ENCODE results near the gene KHDC4. TPM values are rescaled to one million over a fixed set of nuclear protein-coding genes. Genes with fewer than 3 reads are reported as not detected.
"Not testable (repeated sequence)": the region's sequence is repeated elsewhere in the genome, so short reads cannot be mapped to it uniquely, and the experiment has no call there.

Gene KHDC4
- total and polyA plus RNA-seq, 9 donors, result 24.5 to 38.0 (median 30.0) TPM

- no CpG with 5 or more reads among the region's 4 CpGs for WGBS (ENCODE audit: insufficient coverage)
- peaks cover 8% of the 10 kb centered on the region for H3K4me1 ChIP-seq (ENCODE audit: control insufficient read depth, insufficient read depth, low read length)
- H3K9me3 ChIP-seq (replicated peaks; ENCODE audit: control insufficient read depth, low read depth, low read length), result no peaks in the 10 kb centered on the region
- DNase-seq, result peak; percentile 59
- H3K4me3 ChIP-seq (ENCODE audit: low read length), result no peak overlapping the region
- H3K27me3 ChIP-seq (ENCODE audit: control insufficient read depth, insufficient read depth, low read length), result no peaks in the 10 kb centered on the region
- H3K36me3 ChIP-seq (ENCODE audit: control insufficient read depth, insufficient read depth, low read length), result peaks cover 52% of the 10 kb centered on the region
- H3K27ac ChIP-seq (ENCODE audit: low read length), result no peak overlapping the region
Observed at GRCh38 chr1:155909894-155910293, 24.3 kb downstream of the KHDC4 start.

GRCh38 chr1:155904261-155904660 lies 30.0 kb downstream of the KHDC4 start:
- no peaks in the 10 kb centered on the region for H3K9me3 ChIP-seq (replicated peaks; ENCODE audit: control insufficient read depth, low read depth, low read length)
- H3K27me3 ChIP-seq (ENCODE audit: control insufficient read depth, insufficient read depth, low read length), result no peaks in the 10 kb centered on the region
- no peak overlapping the region for H3K27ac ChIP-seq (ENCODE audit: low read length)
- no peak for DNase-seq
- H3K4me3 ChIP-seq (ENCODE audit: low read length), result no peak overlapping the region
- H3K4me1 ChIP-seq (ENCODE audit: control insufficient read depth, insufficient read depth, low read length), result no peaks in the 10 kb centered on the region
- H3K36me3 ChIP-seq (ENCODE audit: control insufficient read depth, insufficient read depth, low read length), result peaks cover 68% of the 10 kb centered on the region
- 96% methylated on average over 9 of the region's 12 CpGs for WGBS (ENCODE audit: insufficient coverage)

- Histone ChIP-seq H3K27ac (ENCODE audit: low read length) (no peak overlapping the region), H3K9me3 (replicated peaks; ENCODE audit: control insufficient read depth, low read depth, low read length) (no peaks in the 10 kb centered on the region), H3K4me1 (ENCODE audit: control insufficient read depth, insufficient read depth, low read length) (no peaks in the 10 kb centered on the region), H3K36me3 (ENCODE audit: control insufficient read depth, insufficient read depth, low read length) (peaks cover 52% of the 10 kb centered on the region), H3K4me3 (ENCODE audit: low read length) (no peak overlapping the region), H3K27me3 (ENCODE audit: control insufficient read depth, insufficient read depth, low read length) (no peaks in the 10 kb centered on the region)
- WGBS (ENCODE audit: insufficient coverage), result no CpG with 5 or more reads among the region's 4 CpGs
- DNase-seq, result no peak
Observed at GRCh38 chr1:155900161-155900560, 34.1 kb downstream of the KHDC4 start.

- 67% methylated on average over 1 of the region's 2 CpGs for whole genome bisulfite sequencing (ENCODE audit: insufficient coverage)
- Histone ChIP-seq H3K9me3 (replicated peaks; ENCODE audit: control insufficient read depth, low read depth, low read length) (no peaks in the 10 kb centered on the region), H3K27ac (ENCODE audit: low read length) (no peak overlapping the region), H3K4me1 (ENCODE audit: control insufficient read depth, insufficient read depth, low read length) (no peaks in the 10 kb centered on the region), H3K27me3 (ENCODE audit: control insufficient read depth, insufficient read depth, low read length) (no peaks in the 10 kb centered on the region), H3K4me3 (ENCODE audit: low read length) (no peak overlapping the region), H3K36me3 (ENCODE audit: control insufficient read depth, insufficient read depth, low read length) (peaks cover 48% of the 10 kb centered on the region)
- no peak for DNase-seq
Observed at GRCh38 chr1:155899683-155900082, 34.5 kb downstream of the KHDC4 start.

GRCh38 chr1:155898888-155899287 lies 35.3 kb downstream of the KHDC4 start:
- DNase-seq, result no peak
- Histone ChIP-seq H3K9me3 (replicated peaks; ENCODE audit: control insufficient read depth, low read depth, low read length) (no peaks in the 10 kb centered on the region), H3K4me3 (ENCODE audit: low read length) (no peak overlapping the region), H3K4me1 (ENCODE audit: control insufficient read depth, insufficient read depth, low read length) (no peaks in the 10 kb centered on the region), H3K27me3 (ENCODE audit: control insufficient read depth, insufficient read depth, low read length) (no peaks in the 10 kb centered on the region), H3K27ac (ENCODE audit: low read length) (no peak overlapping the region), H3K36me3 (ENCODE audit: control insufficient read depth, insufficient read depth, low read length) (peaks cover 40% of the 10 kb centered on the region)
- no CpG with 5 or more reads among the region's 2 CpGs for WGBS (ENCODE audit: insufficient coverage)

- DNase-seq, result no peak
- no peaks in the 10 kb centered on the region for H3K27me3 ChIP-seq (ENCODE audit: control insufficient read depth, insufficient read depth, low read length)
- no peak overlapping the region for H3K27ac ChIP-seq (ENCODE audit: low read length)
- H3K36me3 ChIP-seq (ENCODE audit: control insufficient read depth, insufficient read depth, low read length), result peaks cover 35% of the 10 kb centered on the region
- H3K9me3 ChIP-seq (replicated peaks; ENCODE audit: control insufficient read depth, low read depth, low read length), result no peaks in the 10 kb centered on the region
- WGBS (ENCODE audit: insufficient coverage), result no CpG with 5 or more reads among the region's 1 CpG
- no peak overlapping the region for H3K4me3 ChIP-seq (ENCODE audit: low read length)
- peaks cover 9% of the 10 kb centered on the region for H3K4me1 ChIP-seq (ENCODE audit: control insufficient read depth, insufficient read depth, low read length)
Observed at GRCh38 chr1:155897746-155898145, 36.5 kb downstream of the KHDC4 start.

GRCh38 chr1:155896476-155896875 lies 37.7 kb downstream of the KHDC4 start:
- not testable (repeated sequence) for H3K27me3 ChIP-seq (ENCODE audit: control insufficient read depth, insufficient read depth, low read length); H3K4me3 ChIP-seq (ENCODE audit: low read length); H3K9me3 ChIP-seq (replicated peaks; ENCODE audit: control insufficient read depth, low read depth, low read length); DNase-seq; H3K27ac ChIP-seq (ENCODE audit: low read length)
- H3K36me3 ChIP-seq (ENCODE audit: control insufficient read depth, insufficient read depth, low read length), result peaks cover 27% of the 10 kb centered on the region
- 87% methylated on average over 4 of the region's 8 CpGs for WGBS (ENCODE audit: insufficient coverage)
- H3K4me1 ChIP-seq (ENCODE audit: control insufficient read depth, insufficient read depth, low read length), result peaks cover 11% of the 10 kb centered on the region

GRCh38 chr1:155895617-155896016 lies 38.6 kb downstream of the KHDC4 start:
- peaks cover 11% of the 10 kb centered on the region for H3K4me1 ChIP-seq (ENCODE audit: control insufficient read depth, insufficient read depth, low read length)
- peaks cover 20% of the 10 kb centered on the region for H3K36me3 ChIP-seq (ENCODE audit: control insufficient read depth, insufficient read depth, low read length)
- H3K4me3 ChIP-seq (ENCODE audit: low read length); H3K9me3 ChIP-seq (replicated peaks; ENCODE audit: control insufficient read depth, low read depth, low read length); H3K27ac ChIP-seq (ENCODE audit: low read length); H3K27me3 ChIP-seq (ENCODE audit: control insufficient read depth, insufficient read depth, low read length); DNase-seq: not testable (repeated sequence)
- 92% methylated on average over 2 of the region's 6 CpGs for WGBS (ENCODE audit: insufficient coverage)

- H3K9me3 ChIP-seq (replicated peaks; ENCODE audit: control insufficient read depth, low read depth, low read length), result no peaks in the 10 kb centered on the region
- peaks cover 6% of the 10 kb centered on the region for H3K36me3 ChIP-seq (ENCODE audit: control insufficient read depth, insufficient read depth, low read length)
- H3K4me3 ChIP-seq (ENCODE audit: low read length), result no peak overlapping the region
- peak; percentile 88 for DNase-seq
- H3K4me1 ChIP-seq (ENCODE audit: control insufficient read depth, insufficient read depth, low read length), result peaks cover 11% of the 10 kb centered on the region
- peak overlapping the region; percentile 87 for H3K27ac ChIP-seq (ENCODE audit: low read length)
- no peaks in the 10 kb centered on the region for H3K27me3 ChIP-seq (ENCODE audit: control insufficient read depth, insufficient read depth, low read length)
- 88% methylated on average over 6 of the region's 10 CpGs for WGBS (ENCODE audit: insufficient coverage)
Observed at GRCh38 chr1:155893389-155894142, 40.6 kb downstream of the KHDC4 start.

- 29% methylated on average over 1 of the region's 3 CpGs for WGBS (ENCODE audit: insufficient coverage)
Observed at GRCh38 chr1:155892796-155893195, 41.4 kb downstream of the KHDC4 start.

More at GRCh38 chr1:155892796-155893195, 41.4 kb downstream of the KHDC4 start:
- Histone ChIP-seq H3K9me3 (replicated peaks; ENCODE audit: control insufficient read depth, low read depth, low read length) (no peaks in the 10 kb centered on the region), H3K4me1 (ENCODE audit: control insufficient read depth, insufficient read depth, low read length) (peaks cover 11% of the 10 kb centered on the region), H3K36me3 (ENCODE audit: control insufficient read depth, insufficient read depth, low read length) (peaks cover 6% of the 10 kb centered on the region), H3K27ac (ENCODE audit: low read length) (peak overlapping the region; percentile 87), H3K27me3 (ENCODE audit: control insufficient read depth, insufficient read depth, low read length) (no peaks in the 10 kb centered on the region), H3K4me3 (ENCODE audit: low read length) (no peak overlapping the region)
- peak; percentile 21 for DNase-seq

Data from muscle of leg (tissue), 11 donors.